HG02884 (cell line): Measurements from ENCODE around the gene ITIH5.

Experiments used
- ATAC-seq: cut with Tn5 transposase; IDR thresholded peaks from one replicate; pipeline ENCODE4 v1.9.1; 2021; ENCODE audit warnings: mild to moderate bottlenecking, moderate library complexity; ENCODE audit not compliant: unreplicated experiment

The ITIH5 gene

GRCh38 chr10:7526017-7526400 is 140.8 kb downstream of the ITIH5 start:
- ATAC-seq: no peak

- ATAC-seq: peak; percentile 75
Measured at GRCh38 chr10:7525314-7526016, 141.3 kb downstream of the ITIH5 start.

GRCh38 chr10:7523656-7524055 is 143.1 kb downstream of the ITIH5 start:
- no peak for ATAC-seq

- ATAC-seq: peak; percentile 68
Measured at GRCh38 chr10:7520507-7521485, 146.0 kb downstream of the ITIH5 start.

GRCh38 chr10:7519351-7519750 is 147.4 kb downstream of the ITIH5 start:
- ATAC-seq: no peak

GRCh38 chr10:7518693-7519092 is 148.1 kb downstream of the ITIH5 start:
- ATAC-seq: no peak

GRCh38 chr10:7515439-7515838 is 151.3 kb downstream of the ITIH5 start:
- ATAC-seq: no peak

- no peak for ATAC-seq
Measured at GRCh38 chr10:7513936-7514335, 152.8 kb downstream of the ITIH5 start.

GRCh38 chr10:7513455-7513854 is 153.3 kb downstream of the ITIH5 start:
- no peak for ATAC-seq

- no peak for ATAC-seq
Measured at GRCh38 chr10:7512487-7512886, 154.3 kb downstream of the ITIH5 start.

- no peak for ATAC-seq
Measured at GRCh38 chr10:7511612-7512011, 155.2 kb downstream of the ITIH5 start.
